Liver (tissue), 9 donors: Measurements from ENCODE around the gene PLVAP. TPM values are rescaled to one million over a fixed set of nuclear protein-coding genes. Genes with fewer than 3 reads are reported as not detected.

Source experiments
- DNase-seq: peaks from one replicate; pipeline ENCODE4 v3.0.0-alpha.2; 2017; ENCODE audit warnings: low spot score
- H3K27ac ChIP-seq, 2 donors: one replicate each; pipeline ENCODE4 v1.7.0; 2013; ENCODE audit warnings: inconsistent platforms in 2 of 2, low read length in 2 of 2, control low read depth in 1 of 2, low read depth in 1 of 2, mild to moderate bottlenecking in 1 of 2
- H3K27me3 ChIP-seq, 4 donors: one replicate each; pipeline versions ENCODE4 v1.6.1 to v1.7.0; 2013; ENCODE audit warnings: low read length in 3 of 4, inconsistent platforms in 1 of 4, mild to moderate bottlenecking in 1 of 4, moderate library complexity in 1 of 4; ENCODE audit not compliant: control insufficient read depth in 4 of 4, insufficient read depth in 4 of 4
- H3K36me3 ChIP-seq, 4 donors: one replicate each; pipeline versions ENCODE4 v1.6.1 to v1.7.0; 2013; ENCODE audit warnings: low read length in 3 of 4, mild to moderate bottlenecking in 3 of 4, low read depth in 1 of 4, moderate library complexity in 1 of 4; ENCODE audit not compliant: control insufficient read depth in 4 of 4, insufficient read depth in 3 of 4
- H3K4me1 ChIP-seq, 4 donors: one replicate each; pipeline versions ENCODE4 v1.6.1 to v1.7.0; 2013; ENCODE audit warnings: low read length in 3 of 4, mild to moderate bottlenecking in 3 of 4, moderate library complexity in 1 of 4; ENCODE audit not compliant: control insufficient read depth in 4 of 4, insufficient read depth in 4 of 4
- H3K4me3 ChIP-seq, 3 donors: one replicate each; pipeline versions ENCODE4 v1.6.1 to v1.7.0; 2013; ENCODE audit warnings: low read length in 3 of 3, control low read depth in 1 of 3, low read depth in 1 of 3, mild to moderate bottlenecking in 1 of 3
- H3K9ac ChIP-seq, 2 donors: one replicate each; pipeline ENCODE4 v1.7.0; 2013; ENCODE audit warnings: low read length in 2 of 2, mild to moderate bottlenecking in 2 of 2, moderate library complexity in 2 of 2, control low read depth in 1 of 2, low read depth in 1 of 2
- H3K9me3 ChIP-seq, 4 donors: one replicate each; pipeline versions ENCODE4 v1.6.1 to v1.7.0; 2013; ENCODE audit warnings: low read length in 3 of 4; ENCODE audit not compliant: control insufficient read depth in 4 of 4
- EGR1 ChIP-seq, 2 donors: IDR thresholded peaks; 2 replicates each; pipeline ENCODE4 v1.6.1; 2016 to 2018; ENCODE audit warnings: antibody characterized with exemption in 2 of 2, low read depth in 2 of 2
- FOXA1 ChIP-seq: IDR thresholded peaks from 2 replicates; pipeline ENCODE4 v1.6.1; 2016; ENCODE audit warnings: antibody characterized with exemption
- FOXA2 ChIP-seq: IDR thresholded peaks from 2 replicates; pipeline ENCODE4 v1.6.1; 2016; ENCODE audit warnings: antibody characterized with exemption
- GABPA ChIP-seq, 2 donors: IDR thresholded peaks in 1 of 2; conservative IDR thresholded peaks in 1 of 2; 2 replicates each; pipeline ENCODE4 v1.6.1; 2016; ENCODE audit warnings: antibody characterized with exemption in 2 of 2, mild to moderate bottlenecking in 1 of 2, moderate library complexity in 1 of 2
- HNF4A ChIP-seq, 2 donors: conservative IDR thresholded peaks; 2 replicates each; pipeline ENCODE4 v1.6.1; 2016; ENCODE audit warnings: antibody characterized with exemption in 2 of 2, mild to moderate bottlenecking in 2 of 2
- HNF4G ChIP-seq: IDR thresholded peaks from 2 replicates; pipeline ENCODE4 v1.6.1; 2016; ENCODE audit warnings: antibody characterized with exemption
- JUND ChIP-seq, 2 donors: IDR thresholded peaks; 2 replicates each; pipeline ENCODE4 v1.6.1; 2016; ENCODE audit warnings: antibody characterized with exemption in 2 of 2
- NR2F2 ChIP-seq: IDR thresholded peaks from 2 replicates; pipeline ENCODE4 v1.6.1; 2016; ENCODE audit warnings: antibody characterized with exemption
- RAD21 ChIP-seq, 2 donors: IDR thresholded peaks; 2 replicates each; pipeline ENCODE4 v1.6.1; 2016; ENCODE audit warnings: antibody characterized with exemption in 2 of 2, mild to moderate bottlenecking in 2 of 2
- RXRA ChIP-seq, 2 donors: IDR thresholded peaks; 2 replicates each; pipeline ENCODE4 v1.6.1; 2017 to 2018; ENCODE audit warnings: antibody characterized with exemption in 2 of 2, mild to moderate bottlenecking in 1 of 2
- SP1 ChIP-seq: IDR thresholded peaks from 2 replicates; pipeline ENCODE4 v1.6.1; 2018; ENCODE audit warnings: antibody characterized with exemption, mild to moderate bottlenecking
- TAF1 ChIP-seq: conservative IDR thresholded peaks from 2 replicates; pipeline ENCODE4 v1.6.1; 2016; ENCODE audit warnings: antibody characterized with exemption, mild to moderate bottlenecking
- YY1 ChIP-seq: IDR thresholded peaks from 2 replicates; pipeline ENCODE4 v1.6.1; 2016; ENCODE audit warnings: antibody characterized with exemption, mild to moderate bottlenecking
- WGBS: extraction: QIAGEN DNeasy Blood & Tissue Kit; methylation state at CpG from one replicate; pipeline ENCODE4 v1.1.7; 2013; 5-methylcytosine and 5-hydroxymethylcytosine counted together
- polyA plus RNA-seq, 2 donors: library from polyadenylated mRNA; stranded (reverse) in 1 of 2; unstranded in 1 of 2; fragments of 200-250 nt in 1 of 2; fragments of >200 nt in 1 of 2; fragmentation: Nextera tagmentation in 1 of 2; extraction: Ambion mirVana in 1 of 2; gene quantifications; one replicate each; pipeline versions ENCODE4 v1.2.1 to v1.2.3, GENCODE V29; 2013 to 2015
- total RNA-seq, 2 donors: library from RNA; depleted of rRNA; stranded (reverse); fragments of >200 nt; gene quantifications; one replicate each; pipeline ENCODE4 v1.2.3, GENCODE V29; 2014
- TF ChIP-seq, protein P1 (sequence below): IDR thresholded peaks from 2 replicates; pipeline ENCODE4 v1.6.1; 2016; ENCODE audit warnings: antibody characterized with exemption
- TF ChIP-seq, protein P2 (sequence below): fragments of 150-350 bp; IDR thresholded peaks from 2 replicates; pipeline ENCODE4 v1.5.1; 2017; ENCODE audit warnings: improper control_type of control experiment, low read depth, low read length; ENCODE audit not compliant: missing input control
- TF ChIP-seq, protein P3 (sequence below): IDR thresholded peaks from 2 replicates; pipeline ENCODE4 v1.6.1; 2016; ENCODE audit warnings: antibody characterized with exemption, mild to moderate bottlenecking
- TF ChIP-seq, protein P4 (sequence below): IDR thresholded peaks from 2 replicates; pipeline ENCODE4 v1.6.1; 2016; ENCODE audit warnings: antibody characterized with exemption
- TF ChIP-seq, protein P5 (sequence below): IDR thresholded peaks from 2 replicates; pipeline ENCODE4 v1.6.1; 2016; ENCODE audit warnings: antibody characterized with exemption
- donor health status: healthy.
- donor health status: healthy.
- donor health status: healthy.
- donor health status: healthy.
- donor health status: healthy.

Gene PLVAP
- total and polyA plus RNA-seq, 4 donors, result 4.2 to 11.8 (median 8.6) TPM

DNA sequence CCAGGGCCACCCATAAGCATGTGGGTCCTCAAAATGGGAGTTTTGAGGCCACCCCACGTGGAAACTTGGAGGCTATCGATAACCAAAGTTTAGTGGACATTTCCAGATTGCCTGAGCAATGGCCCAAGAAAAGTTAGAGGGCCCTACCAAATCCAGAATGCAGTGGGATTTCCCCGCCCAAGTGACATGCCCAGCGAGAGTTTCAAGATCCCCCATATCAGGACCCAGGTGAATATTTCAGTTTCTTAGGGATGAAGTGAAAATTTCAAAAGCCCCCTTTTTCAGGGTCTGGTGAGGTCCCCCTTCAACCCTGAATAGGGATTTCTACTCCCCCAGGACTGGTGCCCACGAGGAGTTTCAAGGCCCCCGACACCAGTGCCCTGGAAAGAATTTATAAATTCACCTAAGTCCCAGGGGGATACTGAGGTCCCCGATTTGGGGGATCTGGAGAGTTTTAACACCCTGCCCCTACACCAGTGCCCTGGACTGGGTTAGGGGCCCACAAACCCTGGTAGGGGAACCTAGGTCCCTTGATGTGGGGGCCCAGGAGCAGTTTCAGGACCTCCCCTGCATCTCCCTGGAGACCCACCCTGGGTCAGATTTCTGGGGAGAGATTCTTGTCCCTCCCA lies 27.6 kb upstream of the PLVAP start:
- 65% methylated on average over 7 of the region's 7 CpGs for WGBS
- Histone ChIP-seq H3K4me1 (peaks cover 0 to 30% (median 21%) of the 10 kb centered on the region in 4 donors), H3K27ac (peak overlapping the region; percentile 95 to 96), H3K9ac (peak overlapping the region; percentile 30 to 65), H3K9me3 (no peaks in the 10 kb centered on the region), H3K27me3 (no peaks in the 10 kb centered on the region), H3K4me3 (peak overlapping the region; percentile 51 to 75 (median 69)), H3K36me3 (peaks cover 0 to 10% (median 2%) of the 10 kb centered on the region in 4 donors)
- TF ChIP-seq RAD21 (IDR thresholded peaks at IDR 0.05) (no peak), RXRA (IDR thresholded peaks at IDR 0.05) (no peak), EGR1 (IDR thresholded peaks at IDR 0.05; ENCODE audit: low read depth in 2 of 2) (no peak), HNF4A (conservative IDR thresholded peaks at IDR 0.05) (no peak), GABPA (IDR thresholded peaks at IDR 0.05 in 1 of 2, conservative IDR thresholded peaks at IDR 0.05 in 1 of 2) (no peak), SP1 (no peak), TAF1 (no peak), FOXA1 (no peak), FOXA2 (no peak), JUND (IDR thresholded peaks at IDR 0.05) (no peak), NR2F2 (no peak), YY1 (no peak), HNF4G (no peak)
- TF ChIP-seq, protein P1, sequence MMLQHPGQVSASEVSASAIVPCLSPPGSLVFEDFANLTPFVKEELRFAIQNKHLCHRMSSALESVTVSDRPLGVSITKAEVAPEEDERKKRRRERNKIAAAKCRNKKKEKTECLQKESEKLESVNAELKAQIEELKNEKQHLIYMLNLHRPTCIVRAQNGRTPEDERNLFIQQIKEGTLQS, result no peak
- TF ChIP-seq, protein P2, sequence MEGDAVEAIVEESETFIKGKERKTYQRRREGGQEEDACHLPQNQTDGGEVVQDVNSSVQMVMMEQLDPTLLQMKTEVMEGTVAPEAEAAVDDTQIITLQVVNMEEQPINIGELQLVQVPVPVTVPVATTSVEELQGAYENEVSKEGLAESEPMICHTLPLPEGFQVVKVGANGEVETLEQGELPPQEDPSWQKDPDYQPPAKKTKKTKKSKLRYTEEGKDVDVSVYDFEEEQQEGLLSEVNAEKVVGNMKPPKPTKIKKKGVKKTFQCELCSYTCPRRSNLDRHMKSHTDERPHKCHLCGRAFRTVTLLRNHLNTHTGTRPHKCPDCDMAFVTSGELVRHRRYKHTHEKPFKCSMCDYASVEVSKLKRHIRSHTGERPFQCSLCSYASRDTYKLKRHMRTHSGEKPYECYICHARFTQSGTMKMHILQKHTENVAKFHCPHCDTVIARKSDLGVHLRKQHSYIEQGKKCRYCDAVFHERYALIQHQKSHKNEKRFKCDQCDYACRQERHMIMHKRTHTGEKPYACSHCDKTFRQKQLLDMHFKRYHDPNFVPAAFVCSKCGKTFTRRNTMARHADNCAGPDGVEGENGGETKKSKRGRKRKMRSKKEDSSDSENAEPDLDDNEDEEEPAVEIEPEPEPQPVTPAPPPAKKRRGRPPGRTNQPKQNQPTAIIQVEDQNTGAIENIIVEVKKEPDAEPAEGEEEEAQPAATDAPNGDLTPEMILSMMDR, result no peak
- TF ChIP-seq, protein P3, sequence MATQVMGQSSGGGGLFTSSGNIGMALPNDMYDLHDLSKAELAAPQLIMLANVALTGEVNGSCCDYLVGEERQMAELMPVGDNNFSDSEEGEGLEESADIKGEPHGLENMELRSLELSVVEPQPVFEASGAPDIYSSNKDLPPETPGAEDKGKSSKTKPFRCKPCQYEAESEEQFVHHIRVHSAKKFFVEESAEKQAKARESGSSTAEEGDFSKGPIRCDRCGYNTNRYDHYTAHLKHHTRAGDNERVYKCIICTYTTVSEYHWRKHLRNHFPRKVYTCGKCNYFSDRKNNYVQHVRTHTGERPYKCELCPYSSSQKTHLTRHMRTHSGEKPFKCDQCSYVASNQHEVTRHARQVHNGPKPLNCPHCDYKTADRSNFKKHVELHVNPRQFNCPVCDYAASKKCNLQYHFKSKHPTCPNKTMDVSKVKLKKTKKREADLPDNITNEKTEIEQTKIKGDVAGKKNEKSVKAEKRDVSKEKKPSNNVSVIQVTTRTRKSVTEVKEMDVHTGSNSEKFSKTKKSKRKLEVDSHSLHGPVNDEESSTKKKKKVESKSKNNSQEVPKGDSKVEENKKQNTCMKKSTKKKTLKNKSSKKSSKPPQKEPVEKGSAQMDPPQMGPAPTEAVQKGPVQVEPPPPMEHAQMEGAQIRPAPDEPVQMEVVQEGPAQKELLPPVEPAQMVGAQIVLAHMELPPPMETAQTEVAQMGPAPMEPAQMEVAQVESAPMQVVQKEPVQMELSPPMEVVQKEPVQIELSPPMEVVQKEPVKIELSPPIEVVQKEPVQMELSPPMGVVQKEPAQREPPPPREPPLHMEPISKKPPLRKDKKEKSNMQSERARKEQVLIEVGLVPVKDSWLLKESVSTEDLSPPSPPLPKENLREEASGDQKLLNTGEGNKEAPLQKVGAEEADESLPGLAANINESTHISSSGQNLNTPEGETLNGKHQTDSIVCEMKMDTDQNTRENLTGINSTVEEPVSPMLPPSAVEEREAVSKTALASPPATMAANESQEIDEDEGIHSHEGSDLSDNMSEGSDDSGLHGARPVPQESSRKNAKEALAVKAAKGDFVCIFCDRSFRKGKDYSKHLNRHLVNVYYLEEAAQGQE, result no peak
- TF ChIP-seq, protein P4, sequence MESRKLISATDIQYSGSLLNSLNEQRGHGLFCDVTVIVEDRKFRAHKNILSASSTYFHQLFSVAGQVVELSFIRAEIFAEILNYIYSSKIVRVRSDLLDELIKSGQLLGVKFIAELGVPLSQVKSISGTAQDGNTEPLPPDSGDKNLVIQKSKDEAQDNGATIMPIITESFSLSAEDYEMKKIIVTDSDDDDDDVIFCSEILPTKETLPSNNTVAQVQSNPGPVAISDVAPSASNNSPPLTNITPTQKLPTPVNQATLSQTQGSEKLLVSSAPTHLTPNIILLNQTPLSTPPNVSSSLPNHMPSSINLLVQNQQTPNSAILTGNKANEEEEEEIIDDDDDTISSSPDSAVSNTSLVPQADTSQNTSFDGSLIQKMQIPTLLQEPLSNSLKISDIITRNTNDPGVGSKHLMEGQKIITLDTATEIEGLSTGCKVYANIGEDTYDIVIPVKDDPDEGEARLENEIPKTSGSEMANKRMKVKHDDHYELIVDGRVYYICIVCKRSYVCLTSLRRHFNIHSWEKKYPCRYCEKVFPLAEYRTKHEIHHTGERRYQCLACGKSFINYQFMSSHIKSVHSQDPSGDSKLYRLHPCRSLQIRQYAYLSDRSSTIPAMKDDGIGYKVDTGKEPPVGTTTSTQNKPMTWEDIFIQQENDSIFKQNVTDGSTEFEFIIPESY, result no peak
- TF ChIP-seq, protein P5, sequence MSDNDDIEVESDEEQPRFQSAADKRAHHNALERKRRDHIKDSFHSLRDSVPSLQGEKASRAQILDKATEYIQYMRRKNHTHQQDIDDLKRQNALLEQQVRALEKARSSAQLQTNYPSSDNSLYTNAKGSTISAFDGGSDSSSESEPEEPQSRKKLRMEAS, result no peak
- DNase-seq, result no peak
